Measurements from ENCODE around the gene RAPGEF1. TPM values are rescaled to one million over a fixed set of nuclear protein-coding genes. Genes with fewer than 3 reads are reported as not detected.
"Not testable (repeated sequence)": the region's sequence is repeated elsewhere in the genome, so short reads cannot be mapped to it uniquely, and the experiment has no call there.

Gene RAPGEF1
- polyA plus RNA-seq, 4 donors = 32.1 to 38.9 (median 37.6) TPM

DNA sequence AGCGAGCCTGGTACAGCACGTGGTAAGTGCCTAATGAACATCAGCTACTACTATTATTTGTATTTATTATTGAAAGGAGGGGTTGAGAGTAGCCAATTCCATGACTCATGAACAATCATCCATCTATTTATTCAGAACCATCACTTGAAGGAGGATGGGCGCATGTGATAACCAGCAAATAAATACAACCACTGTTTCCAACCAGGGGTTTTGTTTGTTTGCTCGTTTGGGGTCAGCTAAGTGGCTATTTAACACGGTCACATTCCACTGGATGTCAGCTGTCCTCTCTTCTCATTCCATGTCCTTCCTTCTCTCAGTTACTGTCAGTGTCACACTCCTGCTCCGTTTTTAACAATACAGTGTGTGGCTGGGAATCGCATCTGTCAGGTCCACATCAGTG is 8.6 kb downstream of the RAPGEF1 start:
- DNase-seq (ENCODE audit: low read depth in 4 of 4, low spot score in 3 of 4) = no peak

DNA sequence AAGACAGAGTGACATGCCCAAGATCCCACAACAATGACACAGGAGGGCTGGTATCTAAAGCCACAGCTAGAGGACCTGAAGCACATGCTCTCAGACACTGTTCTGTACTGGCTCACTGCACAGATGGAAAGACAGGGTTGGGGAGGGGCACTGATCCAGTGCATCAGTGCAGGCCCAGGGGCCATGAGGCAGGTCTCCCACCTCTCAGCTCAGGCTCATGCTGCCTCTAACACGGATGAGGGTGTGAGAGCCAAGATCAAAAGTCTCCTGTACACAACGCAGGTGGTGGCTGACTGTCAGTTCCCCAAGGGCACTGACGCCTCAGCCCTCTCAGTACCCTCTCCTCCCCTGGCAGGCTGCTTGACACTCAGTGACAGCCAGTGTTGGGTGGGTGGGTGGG is 10.9 kb downstream of the RAPGEF1 start:
- no peak for DNase-seq (ENCODE audit: low read depth in 4 of 4, low spot score in 3 of 4)

DNA sequence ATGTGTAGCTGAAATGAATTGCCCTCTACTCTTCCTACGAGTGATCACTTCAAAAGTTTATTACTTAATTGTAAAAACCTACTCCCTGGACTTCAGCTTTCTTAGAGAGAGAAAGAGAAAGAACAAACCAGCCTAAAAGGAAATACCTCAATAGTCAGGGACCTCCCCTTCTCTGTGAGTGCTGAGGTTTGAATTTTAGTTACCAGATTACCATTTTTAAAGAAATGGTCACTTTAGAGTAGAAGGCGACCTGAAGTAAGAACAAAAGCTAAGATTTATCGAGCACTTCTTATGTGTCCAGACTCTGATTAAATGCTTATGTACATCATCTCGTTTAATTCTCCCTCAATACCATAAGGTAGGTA is 11.3 kb downstream of the RAPGEF1 start:
- DNase-seq (ENCODE audit: low read depth in 4 of 4, low spot score in 3 of 4) = no peak

DNA sequence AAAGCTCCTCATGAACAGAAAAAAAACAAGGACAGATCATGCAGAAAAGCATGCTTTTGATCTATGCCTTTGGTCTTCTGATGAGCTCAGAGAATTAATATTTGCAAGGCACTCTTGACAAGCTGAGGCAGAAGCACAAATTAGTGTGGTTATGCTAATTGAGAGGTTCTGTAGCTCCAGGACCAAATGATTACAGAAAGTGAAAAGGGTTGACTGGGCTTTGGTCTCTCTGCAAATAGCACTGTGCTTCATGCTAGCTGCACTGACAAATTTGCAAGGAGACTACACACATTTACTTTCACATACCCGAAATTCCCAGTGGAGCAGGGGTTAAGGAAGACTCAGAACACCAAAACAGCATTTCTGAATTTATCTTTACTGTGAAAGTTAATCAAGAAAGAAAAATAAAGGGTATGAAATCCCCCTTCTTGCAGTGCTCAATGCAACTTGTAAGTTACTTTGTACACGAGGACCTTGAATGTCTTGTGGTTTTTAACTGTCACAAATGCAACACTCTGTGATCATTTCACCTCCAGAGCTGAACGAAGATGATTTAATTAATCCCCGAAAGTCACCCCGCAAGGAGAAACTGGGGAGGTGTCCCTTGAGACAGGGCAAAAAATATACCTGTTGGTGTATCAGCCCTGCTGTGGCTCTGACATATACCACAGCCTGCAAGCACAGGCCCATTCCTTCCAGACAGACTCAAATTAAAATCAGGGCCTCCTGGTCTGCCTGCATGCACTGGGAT is 11.9 kb downstream of the RAPGEF1 start:
- DNase-seq (ENCODE audit: low read depth in 4 of 4, low spot score in 3 of 4) = no peak

DNA sequence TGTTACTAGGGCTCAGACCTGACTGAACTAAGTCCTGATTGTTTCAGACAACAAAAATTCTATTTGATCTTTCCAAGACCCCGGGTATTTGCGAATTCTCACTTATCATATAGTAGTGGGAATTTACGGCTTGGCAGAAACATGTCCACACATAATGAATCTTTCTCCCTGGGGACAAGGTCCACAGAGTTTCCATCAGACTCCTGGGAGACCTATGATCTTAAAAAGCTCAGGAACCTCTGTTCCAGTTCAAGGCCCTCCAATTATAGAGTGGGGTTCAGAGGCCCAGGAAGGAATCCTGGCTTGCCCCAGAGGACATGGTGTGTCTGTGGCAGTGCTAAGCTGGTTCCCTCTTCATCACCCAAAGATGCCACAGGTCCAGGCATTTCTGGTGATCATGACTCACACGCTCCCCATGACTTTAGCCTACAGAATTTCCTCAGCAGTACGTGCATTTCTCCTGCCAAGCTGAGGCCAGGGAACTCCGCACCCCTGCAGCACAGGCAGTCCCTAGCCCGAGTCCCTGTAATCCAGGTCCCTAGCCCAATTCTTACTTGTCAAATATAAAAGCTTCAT is 12.6 kb downstream of the RAPGEF1 start:
- DNase-seq (ENCODE audit: low read depth in 4 of 4, low spot score in 3 of 4) = no peak

DNA sequence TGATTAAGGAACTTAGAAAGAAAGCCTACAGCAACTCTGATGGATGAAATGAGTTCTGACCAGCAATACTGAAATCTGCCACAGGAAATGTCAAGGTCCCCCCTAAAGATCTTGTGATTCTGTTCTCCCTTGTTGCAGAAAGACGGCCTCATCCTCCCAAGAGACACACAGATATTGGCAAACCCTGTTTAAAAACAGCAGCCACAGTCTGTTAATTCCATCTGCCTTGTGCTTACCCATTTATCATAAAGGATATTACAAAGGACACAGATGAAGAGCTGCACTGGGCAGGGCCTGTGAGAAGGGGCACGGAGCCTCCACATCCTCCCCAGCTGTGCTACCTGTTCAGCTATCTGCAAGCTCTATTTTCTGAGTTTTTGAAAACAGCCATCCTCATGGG is 15.2 kb downstream of the RAPGEF1 start:
- no peak for DNase-seq (ENCODE audit: low read depth in 4 of 4, low spot score in 3 of 4)

DNA sequence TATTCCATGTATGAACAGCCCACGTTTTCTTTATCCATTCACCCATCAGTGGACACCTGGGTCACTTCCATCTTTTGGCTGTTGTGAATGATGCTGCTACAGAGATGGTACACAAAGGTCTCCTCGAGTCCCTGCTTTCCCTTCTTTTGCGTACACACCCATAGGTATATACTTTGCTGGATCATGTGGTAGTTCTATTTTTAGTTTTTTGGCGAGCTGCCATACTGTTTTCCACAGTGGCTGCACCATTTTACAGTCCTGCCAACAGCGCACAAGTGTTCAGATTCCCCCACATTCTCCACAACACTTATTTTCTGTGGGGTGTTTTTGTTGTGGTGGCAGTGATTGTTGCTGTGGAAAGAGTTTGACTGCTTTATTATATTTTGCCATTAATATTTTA is 16.2 kb downstream of the RAPGEF1 start:
- no peak for DNase-seq (ENCODE audit: low read depth in 4 of 4, low spot score in 3 of 4)

DNA sequence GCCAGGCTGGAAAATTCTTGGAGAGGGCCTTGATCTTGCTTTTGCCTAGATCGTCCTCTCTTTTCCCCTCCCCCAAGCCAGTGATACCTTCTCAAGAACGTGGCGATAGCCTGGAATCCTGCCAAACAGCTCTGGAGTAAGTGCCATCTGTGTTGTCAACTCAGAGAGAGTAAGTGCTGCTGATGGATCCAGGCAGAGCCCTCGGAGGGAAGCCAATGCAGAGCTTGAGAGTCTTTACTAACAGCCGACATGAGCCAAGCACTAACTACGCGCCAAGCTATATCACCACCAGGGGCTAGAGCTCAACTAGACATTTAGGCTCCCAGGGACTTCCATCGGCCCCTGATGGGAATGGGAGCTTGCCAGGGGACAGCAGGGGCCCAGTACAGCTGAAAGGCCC is 17.6 kb downstream of the RAPGEF1 start:
- no peak for DNase-seq (ENCODE audit: low read depth in 4 of 4, low spot score in 3 of 4)

DNA sequence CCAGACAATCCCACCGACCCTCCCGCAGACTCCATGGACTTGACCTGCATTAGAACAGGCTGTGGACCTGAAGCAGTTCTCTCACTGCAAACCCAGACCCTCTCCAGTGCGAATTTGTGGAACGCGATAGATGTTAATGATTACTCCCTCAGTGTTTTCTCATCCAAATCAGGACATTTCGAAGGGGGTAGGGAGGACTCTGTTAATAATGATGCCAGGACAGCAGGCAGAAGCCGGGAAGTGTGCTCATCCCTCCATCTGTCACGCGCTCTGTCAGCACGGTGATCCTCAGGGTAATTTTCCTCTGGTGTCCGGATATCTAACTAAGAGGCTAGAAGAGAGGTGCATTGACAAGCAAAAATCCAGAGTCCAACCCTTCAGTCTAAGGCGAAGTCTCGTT is 18.8 kb downstream of the RAPGEF1 start:
- DNase-seq (ENCODE audit: low read depth in 4 of 4, low spot score in 3 of 4) = no peak

DNA sequence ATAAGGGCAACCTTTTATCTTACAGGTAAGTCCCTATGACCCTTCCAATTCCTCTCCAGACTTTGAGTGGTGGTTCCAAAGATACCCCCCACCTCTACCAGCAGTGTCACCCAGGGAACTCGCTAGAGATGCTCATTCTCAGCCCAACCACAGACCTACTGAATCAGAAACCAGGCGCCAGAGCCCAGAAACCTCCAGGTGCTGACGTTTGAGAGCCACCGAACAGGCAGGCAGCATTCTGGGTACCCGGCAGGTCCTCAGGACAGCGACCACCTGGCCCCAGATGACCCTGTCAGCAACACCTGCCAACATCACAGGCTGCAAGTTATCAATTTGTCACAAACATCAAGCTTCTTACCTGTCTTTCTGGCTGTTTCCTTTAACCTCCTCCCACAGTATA is 19.5 kb downstream of the RAPGEF1 start:
- no peak for DNase-seq (ENCODE audit: low read depth in 4 of 4, low spot score in 3 of 4)

DNA sequence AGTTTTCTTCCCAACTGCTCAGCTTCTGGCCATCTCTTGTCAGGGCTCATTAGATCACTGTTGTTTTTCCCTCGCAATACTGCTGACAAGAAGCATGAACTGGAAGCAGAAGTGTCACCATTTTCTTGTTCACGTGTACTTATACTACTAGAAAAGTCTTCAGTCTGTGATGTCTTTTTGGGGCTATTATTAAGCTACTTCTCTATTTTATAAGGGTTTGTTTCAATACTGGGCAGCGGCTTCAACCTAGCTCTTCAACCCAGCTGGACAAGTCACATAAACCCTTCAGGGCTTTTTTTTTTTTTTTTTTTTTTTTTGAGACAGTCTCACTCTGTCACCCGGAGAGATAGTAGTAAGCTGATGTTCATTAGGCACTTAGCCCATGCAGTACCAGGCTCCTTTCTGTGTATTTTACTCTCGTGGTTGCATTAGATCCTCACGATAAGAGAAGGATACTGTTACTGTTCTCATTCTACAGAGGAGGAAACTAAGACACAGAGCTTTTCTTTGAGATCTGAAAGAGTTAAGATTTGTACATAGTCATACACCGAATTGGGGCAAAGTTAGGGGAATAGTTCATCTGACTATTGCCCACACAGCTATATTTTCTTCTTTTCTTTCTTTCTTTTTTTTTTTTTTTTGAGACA is 20.5 kb downstream of the RAPGEF1 start:
- no peak for DNase-seq (ENCODE audit: low read depth in 4 of 4, low spot score in 3 of 4)

DNA sequence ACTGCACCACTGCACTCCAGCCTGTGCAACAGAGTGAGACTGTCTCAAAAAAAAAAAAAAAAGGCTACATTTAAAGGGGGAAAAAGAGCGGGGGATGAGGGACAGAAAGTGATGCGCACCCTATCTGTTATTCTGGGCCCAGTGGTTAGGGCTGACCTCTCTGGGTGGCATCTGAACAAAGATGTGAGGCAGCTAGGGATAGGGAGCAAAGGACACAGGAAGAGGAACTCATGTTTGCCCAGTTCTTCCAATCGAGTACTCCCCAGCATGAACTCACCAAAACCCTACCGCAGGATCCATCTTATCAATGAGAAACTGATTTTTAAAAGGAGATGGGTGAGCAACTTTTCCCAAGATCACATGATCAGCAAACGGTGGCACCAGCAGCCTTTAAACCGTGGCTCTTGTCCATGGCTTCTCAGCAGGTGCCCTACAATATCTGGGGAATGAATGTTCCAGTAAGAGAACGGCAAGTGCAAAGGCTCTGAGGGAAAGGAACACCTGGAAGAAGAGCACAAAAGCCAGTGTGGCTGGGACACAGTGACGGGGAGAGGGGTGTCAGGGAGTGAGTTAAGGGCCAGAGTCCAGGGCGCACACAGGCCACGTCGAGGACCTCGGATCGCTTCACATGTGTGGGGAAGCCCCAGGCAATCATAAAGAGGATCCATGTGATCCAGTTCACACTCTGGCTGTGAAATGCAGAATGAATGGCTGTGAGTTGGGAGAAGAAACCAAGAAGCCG is 22.0 kb downstream of the RAPGEF1 start:
- DNase-seq (ENCODE audit: low read depth in 4 of 4, low spot score in 3 of 4) = no peak

DNA sequence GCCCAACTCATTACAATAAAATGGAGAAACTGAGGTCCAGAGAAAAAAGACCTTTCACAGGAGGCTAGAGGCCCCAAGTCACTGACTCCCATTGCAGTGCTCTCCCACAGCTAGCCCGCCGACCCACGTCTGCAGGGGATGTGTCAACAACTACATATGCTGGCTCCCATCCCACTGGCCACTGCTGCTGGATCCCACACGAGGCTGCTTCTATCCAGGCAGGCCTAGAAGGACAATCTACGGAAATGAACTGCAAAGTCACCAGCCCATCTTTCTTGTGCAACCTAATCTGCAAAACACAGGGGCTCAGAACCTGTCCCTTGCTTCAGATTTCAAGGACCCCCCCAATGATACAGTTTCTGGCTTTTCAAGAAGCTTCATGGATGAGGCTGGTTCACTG is 24.0 kb downstream of the RAPGEF1 start:
- no peak for DNase-seq (ENCODE audit: low read depth in 4 of 4, low spot score in 3 of 4)

DNA sequence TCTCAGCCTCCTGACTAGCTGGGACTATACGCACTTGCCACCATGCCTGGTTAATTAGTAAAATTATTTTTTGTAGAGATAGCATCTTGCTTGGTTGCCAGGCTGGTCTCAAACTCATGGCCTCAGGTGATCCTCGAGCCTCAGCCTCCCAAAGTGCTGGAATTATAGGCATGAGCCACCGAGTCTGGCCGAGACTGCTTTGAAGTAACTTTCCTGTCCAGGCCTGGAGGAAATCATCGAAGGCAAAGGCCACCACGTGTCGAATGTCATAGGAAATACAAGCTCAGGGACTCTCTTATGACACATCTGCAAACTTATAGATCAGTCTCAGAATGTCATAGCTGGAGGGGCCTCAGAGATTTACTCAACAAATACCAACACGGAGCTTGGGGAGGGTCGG is 25.1 kb downstream of the RAPGEF1 start:
- DNase-seq (ENCODE audit: low read depth in 4 of 4, low spot score in 3 of 4) = no peak

DNA sequence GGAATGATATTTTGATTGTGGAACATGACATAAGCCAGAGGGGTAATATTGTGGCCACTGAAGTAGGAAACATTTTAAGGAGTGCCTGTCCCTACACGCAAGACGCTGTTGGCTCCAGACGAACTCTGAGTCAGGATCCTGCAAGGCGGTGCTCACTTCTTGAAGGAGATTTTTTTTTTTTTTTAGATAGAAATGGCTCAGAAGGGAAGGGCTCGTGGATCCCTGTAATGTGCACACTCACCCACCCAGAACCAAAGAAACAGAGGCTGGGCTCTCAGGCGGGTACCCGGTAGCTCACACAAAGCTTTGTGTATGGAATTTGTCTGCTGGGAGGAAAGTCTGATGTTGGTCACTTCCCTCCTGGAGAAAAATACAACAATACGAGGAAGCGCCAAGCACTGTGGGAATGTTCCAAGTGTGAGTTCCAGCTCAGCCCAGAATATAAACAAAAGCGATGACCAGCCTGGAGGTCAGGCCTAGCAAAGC is 25.7 kb downstream of the RAPGEF1 start:
- DNase-seq (ENCODE audit: low read depth in 4 of 4, low spot score in 3 of 4) = no peak

DNA sequence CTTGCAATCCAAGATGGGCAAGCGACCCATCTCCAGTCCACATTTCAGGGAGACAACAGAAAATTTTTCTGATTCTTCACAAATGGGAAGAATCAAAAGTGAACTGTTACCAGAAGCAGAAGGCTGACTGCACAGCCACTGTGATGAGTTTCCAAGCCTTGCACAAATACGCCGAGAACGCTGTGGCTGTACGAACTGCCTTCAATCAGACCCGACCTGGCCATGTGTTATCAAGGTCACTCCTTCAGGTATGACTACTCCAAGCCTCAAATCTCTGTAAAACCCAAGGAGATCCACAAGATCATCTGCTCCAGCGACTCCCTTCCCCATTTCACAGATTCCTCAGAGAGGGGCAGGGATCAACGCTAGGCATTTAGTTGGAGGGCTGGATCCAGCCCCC is 26.9 kb downstream of the RAPGEF1 start:
- DNase-seq (ENCODE audit: low read depth in 4 of 4, low spot score in 3 of 4) = no peak

DNA sequence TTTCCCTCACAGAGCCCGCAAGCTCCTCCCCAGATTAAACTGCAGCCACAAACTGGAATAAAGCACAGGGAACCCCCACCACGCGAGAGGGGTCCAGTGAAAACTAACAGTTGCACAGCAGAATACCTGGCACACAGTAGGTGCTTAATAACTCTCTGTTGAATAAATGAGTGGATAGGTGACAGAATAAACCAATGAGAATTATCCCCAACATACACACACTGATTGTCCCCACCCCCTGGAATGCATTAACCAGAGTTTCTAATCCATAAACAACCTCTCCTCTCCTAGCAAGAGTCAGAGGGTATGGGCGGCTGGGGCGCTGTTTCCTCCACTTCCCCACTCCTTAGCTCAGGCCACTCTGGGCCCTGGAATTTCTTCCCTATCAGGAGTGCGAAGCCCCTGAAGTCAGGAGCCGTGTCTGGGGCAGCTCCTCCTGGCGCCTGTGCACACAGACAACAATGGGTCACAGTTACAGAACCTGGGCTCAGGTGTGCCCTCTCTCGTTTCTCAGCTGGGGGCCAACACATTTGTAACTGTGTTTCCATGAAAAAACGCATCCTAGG is 27.6 kb downstream of the RAPGEF1 start:
- no peak for DNase-seq (ENCODE audit: low read depth in 4 of 4, low spot score in 3 of 4)

DNA sequence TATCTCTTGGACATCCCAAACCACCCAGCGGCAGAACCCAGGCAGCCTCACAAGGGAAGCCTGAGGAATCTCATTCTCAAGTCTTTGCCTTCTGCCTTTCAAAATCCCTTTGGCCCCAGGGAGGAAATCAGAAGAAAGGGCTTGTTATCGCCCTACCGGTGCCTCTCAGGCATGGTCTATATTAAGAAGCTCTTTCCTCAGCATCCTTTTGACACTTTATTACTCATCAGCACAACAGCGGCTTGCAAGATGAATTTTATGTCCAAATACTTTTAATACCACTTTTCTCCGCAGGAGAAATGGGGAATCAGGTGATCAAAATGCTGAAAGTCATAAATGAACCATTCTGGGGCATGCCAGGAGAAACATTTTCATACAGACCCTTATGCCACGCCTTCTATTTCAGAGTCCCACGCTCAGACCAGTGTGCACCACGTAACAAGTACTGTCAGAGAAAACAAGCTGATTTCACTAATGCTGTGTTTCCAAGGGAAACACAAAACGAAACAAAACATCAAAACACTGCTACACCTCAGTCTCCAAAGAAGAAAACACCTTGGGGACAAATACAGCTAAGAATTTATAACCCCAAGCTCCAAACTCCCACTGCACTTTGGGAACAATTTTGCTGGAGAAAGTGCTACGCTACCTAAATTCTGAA is 30.0 kb downstream of the RAPGEF1 start:
- DNase-seq (ENCODE audit: low read depth in 4 of 4, low spot score in 3 of 4) = no peak

DNA sequence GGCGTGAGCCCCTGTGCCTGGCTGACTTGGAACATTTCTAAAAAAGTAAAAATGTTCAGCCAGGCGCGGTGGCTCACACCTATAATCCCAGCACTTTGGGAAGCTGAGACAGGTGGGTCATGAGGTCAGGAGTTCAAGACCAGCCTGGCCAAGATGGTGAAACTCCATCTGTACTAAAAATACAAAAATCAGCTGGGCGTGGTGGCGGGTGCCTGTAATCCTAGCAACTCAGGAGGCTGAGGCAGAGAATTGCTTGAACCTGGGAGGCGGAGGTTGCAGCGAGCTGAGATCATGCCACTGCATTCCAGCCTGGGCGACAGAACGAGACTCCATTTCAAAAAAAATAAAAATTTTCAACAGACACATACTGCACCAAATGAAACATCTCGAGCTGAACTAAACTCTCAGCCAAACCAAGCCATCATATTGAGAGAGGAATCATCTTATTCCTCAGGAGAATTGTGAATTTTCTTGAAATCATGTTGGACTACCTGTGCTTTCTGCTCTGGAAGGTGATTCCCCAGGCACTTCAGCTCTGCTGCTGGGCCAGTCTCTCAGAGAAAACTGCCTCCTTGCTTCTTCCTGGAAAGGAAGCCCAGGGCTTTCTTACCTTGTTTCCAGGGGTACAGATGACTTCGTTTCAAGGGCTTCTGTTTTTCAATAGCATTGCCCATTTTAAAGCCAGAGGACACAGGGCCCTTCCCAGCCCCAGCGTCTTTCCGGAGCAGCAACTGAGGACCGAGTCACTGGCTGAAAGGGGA is 30.7 kb downstream of the RAPGEF1 start:
- DNase-seq (ENCODE audit: low read depth in 4 of 4, low spot score in 3 of 4) = not testable (repeated sequence)
